Adrenal gland (tissue), 5 donors: ENCODE measurements around the gene NAIF1.

Experiments used
- POLR2A ChIP-seq, 2 donors: fragments of 450-650 bp; IDR thresholded peaks; one replicate each; pipeline ENCODE4 v1.6.1; 2017; ENCODE audit warnings: antibody characterized with exemption in 2 of 2, mild to moderate bottlenecking in 2 of 2, moderate library complexity in 1 of 2
- TF ChIP-seq, protein P1 (sequence below), 6 experiments: fragments of 450-650 bp in 4 of 6; fragments of 200-600 bp in 2 of 6; sonication (generic) in 1 of 6; IDR thresholded peaks; 1 replicate in 5 of 6; 2 replicates in 1 of 6; pipeline versions ENCODE4 v1.5.1 to v1.8.0; 2016 to 2021; ENCODE audit warnings: antibody characterized with exemption in 6 of 6, mild to moderate bottlenecking in 2 of 6, moderate library complexity in 1 of 6
- donor health status: DM: no; HTN: no; CAD: no.

GRCh38 chr9:128033609-128034008 lies 33.5 kb downstream of the NAIF1 start:
- TF ChIP-seq, protein P1, sequence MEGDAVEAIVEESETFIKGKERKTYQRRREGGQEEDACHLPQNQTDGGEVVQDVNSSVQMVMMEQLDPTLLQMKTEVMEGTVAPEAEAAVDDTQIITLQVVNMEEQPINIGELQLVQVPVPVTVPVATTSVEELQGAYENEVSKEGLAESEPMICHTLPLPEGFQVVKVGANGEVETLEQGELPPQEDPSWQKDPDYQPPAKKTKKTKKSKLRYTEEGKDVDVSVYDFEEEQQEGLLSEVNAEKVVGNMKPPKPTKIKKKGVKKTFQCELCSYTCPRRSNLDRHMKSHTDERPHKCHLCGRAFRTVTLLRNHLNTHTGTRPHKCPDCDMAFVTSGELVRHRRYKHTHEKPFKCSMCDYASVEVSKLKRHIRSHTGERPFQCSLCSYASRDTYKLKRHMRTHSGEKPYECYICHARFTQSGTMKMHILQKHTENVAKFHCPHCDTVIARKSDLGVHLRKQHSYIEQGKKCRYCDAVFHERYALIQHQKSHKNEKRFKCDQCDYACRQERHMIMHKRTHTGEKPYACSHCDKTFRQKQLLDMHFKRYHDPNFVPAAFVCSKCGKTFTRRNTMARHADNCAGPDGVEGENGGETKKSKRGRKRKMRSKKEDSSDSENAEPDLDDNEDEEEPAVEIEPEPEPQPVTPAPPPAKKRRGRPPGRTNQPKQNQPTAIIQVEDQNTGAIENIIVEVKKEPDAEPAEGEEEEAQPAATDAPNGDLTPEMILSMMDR (IDR thresholded peaks at IDR 0.05) = no peak
- no peak for TF ChIP-seq POLR2A (IDR thresholded peaks at IDR 0.05)
